PC-3 (cell line): ENCODE measurements around the gene HSPA12B. TPM values are rescaled to one million over a fixed set of nuclear protein-coding genes. Genes with fewer than 3 reads are reported as not detected.

Experiments
- ATAC-seq: fragments of 200-7000 bp; cut with Tn5 transposase; 2 replicates; pipeline ENCODE4 v1.9.1; 2020; ENCODE audit warnings: mild to moderate bottlenecking, moderate library complexity
- BruUV-seq: library from RNA; stranded (reverse); fragments of 400-500 nt; replicated peaks from 2 replicates; lab custom pipeline; 2021; lab: Mats Ljungman, UMichigan
- CTCF ChIA-PET: fragments of 300-600 bp; sonication (Branson Sonifier 250); formaldehyde crosslinking; loops from one replicate; lab custom pipeline; 2022; ENCODE audit warnings: antibody characterized with exemption; lab: Charles Lee
- POLR2A ChIA-PET: fragments of 300-600 bp; sonication (Branson Sonifier 250); formaldehyde crosslinking; loops from one replicate; lab custom pipeline; 2022; ENCODE audit warnings: antibody characterized with exemption; ENCODE audit not compliant: unreplicated experiment; lab: Charles Lee
- DNase-seq: peaks from one replicate; pipeline ENCODE4 v3.0.0-alpha.2; 2015
- H2AFZ ChIP-seq: fragments of 300-600 bp; sonication (generic); 2 replicates; pipeline ENCODE4 v1.6.0; 2016; ENCODE audit warnings: antibody characterized with exemption, low read length
- H3F3A ChIP-seq: fragments of 300-600 bp; sonication (generic); one replicate; pipeline ENCODE4 v1.6.0; 2017; ENCODE audit warnings: antibody characterized with exemption, low read length, control low read depth, mild to moderate bottlenecking; ENCODE audit not compliant: unreplicated experiment
- H3K27ac ChIP-seq: fragments of 300-600 bp; sonication (generic); 2 replicates; pipeline ENCODE4 v1.5.1; 2016; ENCODE audit warnings: mild to moderate bottlenecking, low read length
- H3K27me3 ChIP-seq: fragments of 300-600 bp; sonication (generic); 2 replicates; pipeline ENCODE4 v1.6.1; 2016; ENCODE audit warnings: low read length, mixed read lengths
- H3K36me3 ChIP-seq: fragments of 300-600 bp; sonication (generic); 2 replicates; pipeline ENCODE4 v1.6.1; 2016; ENCODE audit warnings: low read depth, mixed run types, low read length, mixed read lengths
- H3K4me1 ChIP-seq: fragments of 300-600 bp; sonication (generic); 2 replicates; pipeline ENCODE4 v1.5.1; 2016; ENCODE audit warnings: low read length; ENCODE audit not compliant: insufficient read depth
- H3K4me2 ChIP-seq: fragments of 300-600 bp; sonication (generic); 2 replicates; pipeline ENCODE4 v1.6.0; 2016; ENCODE audit warnings: low read length
- H3K4me3 ChIP-seq: fragments of 300-600 bp; sonication (generic); 2 replicates; pipeline ENCODE4 v1.5.1; 2016; ENCODE audit warnings: mild to moderate bottlenecking, low read length, mixed read lengths
- H3K79me2 ChIP-seq: fragments of 300-600 bp; sonication (generic); 2 replicates; pipeline ENCODE4 v1.6.1; 2017; ENCODE audit warnings: low read length, mixed read lengths
- H3K9ac ChIP-seq: fragments of 300-600 bp; sonication (generic); 2 replicates; pipeline ENCODE4 v1.6.0; 2016; ENCODE audit warnings: mild to moderate bottlenecking, low read length
- H3K9me2 ChIP-seq: fragments of 300-600 bp; sonication (generic); replicated peaks from 2 replicates; pipeline ENCODE4 v1.6.1; 2016; ENCODE audit warnings: mixed run types, low read length, mixed read lengths
- H3K9me3 ChIP-seq: fragments of 300-600 bp; sonication (generic); 2 replicates; pipeline ENCODE4 v1.6.1; 2016; ENCODE audit warnings: low read length, mixed read lengths
- H4K20me1 ChIP-seq: fragments of 300-600 bp; sonication (generic); 2 replicates; pipeline ENCODE4 v1.6.1; 2016; ENCODE audit warnings: low read length, mixed read lengths
- CTCF ChIP-seq: fragments of 300-600 bp; sonication (generic); conservative IDR thresholded peaks from 2 replicates; pipeline ENCODE4 v1.5.1; 2017; ENCODE audit warnings: antibody characterized with exemption, low read depth, mild to moderate bottlenecking, low read length
- EZH2 ChIP-seq: fragments of 300-600 bp; sonication (generic); IDR thresholded peaks from one replicate; pipeline ENCODE4 v1.6.1; 2017; ENCODE audit warnings: antibody characterized with exemption, mild to moderate bottlenecking, low read length; ENCODE audit not compliant: unreplicated experiment
- EZH2phosphoT487 ChIP-seq: fragments of 300-600 bp; sonication (generic); IDR thresholded peaks from 2 replicates; pipeline ENCODE4 v1.6.1; 2018; ENCODE audit warnings: mild to moderate bottlenecking, antibody characterized with exemption, low read length, borderline replicate concordance
- intact Hi-C: fragments of 100-400 bp; cut with micrococcal nuclease; formaldehyde crosslinking; loops from 2 replicates; pipeline ENCODE4 v1.9.0; 2023
- total RNA-seq: library from RNA; depleted of rRNA; stranded (reverse); fragments of >200 nt; gene quantifications from 2 replicates; pipeline ENCODE4 v1.2.3, GENCODE V29; 2014

The HSPA12B gene
- total RNA-seq, 1 experiment from 2014 or later = not detected

DNA sequence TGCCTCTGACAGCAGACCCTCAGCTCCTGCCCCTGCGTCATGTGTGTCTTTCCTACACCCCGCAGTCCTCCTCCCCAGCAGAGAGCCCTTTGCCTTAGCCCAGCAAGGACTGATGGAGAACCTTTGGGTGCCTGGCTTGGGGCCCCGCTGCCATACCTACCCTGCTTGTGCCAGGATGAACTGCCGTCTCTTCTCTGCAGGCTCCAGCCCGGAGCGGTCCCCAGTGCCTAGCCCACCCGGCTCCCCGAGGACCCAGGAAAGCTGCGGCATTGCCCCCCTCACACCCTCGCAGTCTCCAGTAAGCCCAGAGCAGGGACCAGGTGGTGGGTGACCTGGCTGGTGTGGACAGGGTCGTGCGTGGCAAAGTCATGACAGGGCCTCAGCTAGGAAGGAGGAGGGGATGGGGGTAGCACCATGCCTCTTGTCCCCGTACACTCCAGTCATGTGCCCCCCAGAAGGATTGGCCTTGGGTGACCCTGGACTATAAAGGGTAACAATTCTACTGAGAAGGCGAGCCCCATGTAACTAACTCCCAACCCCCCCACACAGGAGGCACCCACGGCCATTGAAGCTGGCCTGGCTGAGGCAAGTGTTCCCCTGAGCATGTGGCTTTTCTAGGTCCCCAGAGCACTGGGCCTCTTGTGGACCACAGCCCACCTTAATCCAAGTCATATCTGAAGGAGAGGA is 8.3 kb downstream of the HSPA12B start:
- Histone ChIP-seq H3K4me3 (no peak overlapping the region), H3K4me1 (no peaks in the 10 kb centered on the region), H3K9ac (no peak overlapping the region), H3K79me2 (no peaks in the 10 kb centered on the region), H4K20me1 (no peaks in the 10 kb centered on the region), H3K27me3 (no peaks in the 10 kb centered on the region), H3K36me3 (no peaks in the 10 kb centered on the region), H3K4me2 (no peak overlapping the region), H3K27ac (no peak overlapping the region), H3F3A (no peaks in the 10 kb centered on the region), H3K9me3 (no peaks in the 10 kb centered on the region), H2AFZ (no peak overlapping the region), H3K9me2 (no peaks in the 10 kb centered on the region)
- no TSS peak for BruUV-seq
- DNase-seq (no peak), ATAC-seq (no peak)
- ChIA-PET CTCF (no interaction called here), POLR2A (interaction anchor here (0.6 kb wide), 1 partner anchor 114 kb away, joined by 3 read pairs; no protein-coding TSS in a partner anchor)
- TF ChIP-seq CTCF (no peak), EZH2phosphoT487 (no peak), EZH2 (no peak)
- intact Hi-C loops = no loop called here

DNA sequence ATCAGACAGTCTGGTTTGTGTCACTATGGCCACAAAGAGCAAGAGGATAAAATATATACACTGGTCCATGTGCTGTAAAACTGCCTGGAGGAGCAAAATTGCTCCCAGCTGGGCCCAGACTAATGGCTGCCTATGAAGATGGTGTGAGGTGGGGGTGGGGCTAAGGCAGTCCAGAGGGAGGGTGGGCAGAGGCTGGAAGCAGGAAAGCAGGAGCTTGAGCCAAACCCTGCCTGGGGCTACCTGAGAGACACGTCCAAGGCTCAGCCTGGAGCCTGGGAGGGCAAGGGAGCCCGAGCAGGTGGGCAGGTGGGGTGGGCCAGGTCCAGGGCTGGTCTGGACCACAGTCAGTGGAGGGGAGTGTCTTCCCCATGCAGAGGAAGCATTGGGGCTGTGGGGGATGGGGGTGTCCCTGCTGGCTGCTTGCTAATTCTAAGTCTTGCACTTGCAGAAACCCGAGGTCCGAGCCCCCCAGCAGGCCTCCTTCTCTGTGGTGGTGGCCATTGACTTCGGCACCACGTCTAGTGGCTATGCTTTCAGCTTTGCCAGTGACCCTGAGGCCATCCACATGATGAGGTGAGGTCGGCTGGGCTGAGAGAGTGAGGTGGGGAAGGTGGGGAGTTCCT is 9.5 kb downstream of the HSPA12B start:
- intact Hi-C loops = no loop called here
- Histone ChIP-seq H3F3A (no peaks in the 10 kb centered on the region), H3K9ac (no peak overlapping the region), H2AFZ (no peak overlapping the region), H4K20me1 (no peaks in the 10 kb centered on the region), H3K27ac (no peak overlapping the region), H3K9me2 (no peaks in the 10 kb centered on the region), H3K4me2 (no peak overlapping the region), H3K27me3 (no peaks in the 10 kb centered on the region), H3K36me3 (no peaks in the 10 kb centered on the region), H3K79me2 (no peaks in the 10 kb centered on the region), H3K9me3 (no peaks in the 10 kb centered on the region), H3K4me1 (no peaks in the 10 kb centered on the region), H3K4me3 (no peak overlapping the region)
- TF ChIP-seq CTCF (no peak), EZH2 (no peak)
- no peak for DNase-seq
- BruUV-seq = no TSS peak
- ChIA-PET CTCF (interaction anchor here (0.7 kb wide), 1 partner anchor 63 kb away, joined by 3 read pairs; no protein-coding TSS in a partner anchor), POLR2A (no interaction called here)
- ATAC-seq = no peak

- BruUV-seq = no TSS peak
- TF ChIP-seq CTCF (no peak), EZH2 (no peak), EZH2phosphoT487 (no peak)
- POLR2A ChIA-PET = no interaction called here
Measured at GRCh38 chr20:3743251-3743650, 10.8 kb downstream of the HSPA12B start.

More at GRCh38 chr20:3743251-3743650, 10.8 kb downstream of the HSPA12B start:
- Histone ChIP-seq H3K4me2 (no peak overlapping the region), H4K20me1 (no peaks in the 10 kb centered on the region), H3F3A (no peaks in the 10 kb centered on the region), H3K9ac (no peak overlapping the region), H3K36me3 (no peaks in the 10 kb centered on the region), H3K4me3 (no peak overlapping the region), H3K79me2 (no peaks in the 10 kb centered on the region), H3K9me3 (no peaks in the 10 kb centered on the region), H3K27ac (no peak overlapping the region), H3K4me1 (no peaks in the 10 kb centered on the region), H3K27me3 (no peaks in the 10 kb centered on the region), H3K9me2 (no peaks in the 10 kb centered on the region), H2AFZ (no peak overlapping the region)
- intact Hi-C loops = no loop called here
- ATAC-seq = no peak
- CTCF ChIA-PET = interaction anchor here (0.7 to 1.0 kb wide), 2 partner anchors 10 to 13 kb away, joined by 6 to 10 read pairs; no protein-coding TSS in a partner anchor
- DNase-seq = no peak
